HG02840 (cell line): ENCODE measurements around the gene VDAC1.

ENCODE experiments used
- ATAC-seq: cut with Tn5 transposase; IDR thresholded peaks from one replicate; pipeline ENCODE4 v1.9.1; 2021; ENCODE audit warnings: mild to moderate bottlenecking, moderate library complexity, moderate number of reproducible peaks; ENCODE audit not compliant: unreplicated experiment, low FRiP score

The VDAC1 gene

DNA sequence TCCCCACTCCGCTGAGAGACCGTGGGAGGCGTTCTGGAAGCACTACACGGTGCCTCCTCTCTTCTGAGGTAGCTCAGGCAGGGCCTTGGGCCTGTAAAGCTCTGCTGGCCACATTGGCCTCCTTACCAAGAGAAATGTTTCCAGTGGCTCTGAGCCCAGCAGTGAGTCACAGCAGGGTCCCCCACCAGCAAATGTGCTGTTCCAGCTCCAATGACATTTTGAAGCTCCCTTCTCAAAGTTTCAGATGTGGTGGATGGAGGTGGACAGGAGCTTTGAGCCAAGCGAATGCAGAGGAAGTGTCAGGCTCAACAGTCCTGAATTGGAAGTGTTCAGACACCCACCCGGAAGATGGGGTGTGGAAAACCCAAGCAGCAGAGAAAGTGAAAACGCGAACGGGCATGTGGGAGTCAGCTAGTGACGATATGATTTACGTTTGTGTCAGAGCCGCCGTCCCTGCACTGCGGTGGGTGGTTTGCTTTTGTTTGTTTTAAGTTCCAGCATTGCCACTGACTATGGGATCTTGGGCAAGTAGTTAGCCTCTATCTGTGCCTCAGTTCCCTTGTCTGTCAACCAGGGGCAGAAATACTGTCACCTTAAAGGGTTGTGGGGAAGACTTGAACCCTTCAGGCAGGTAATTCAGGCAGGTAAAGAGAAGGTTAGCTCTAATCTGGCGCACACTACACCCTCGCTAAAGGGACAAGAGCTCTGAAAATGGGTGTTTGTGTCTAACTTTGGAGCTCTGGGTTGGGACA lies 74.5 kb downstream of the VDAC1 start:
- no peak for ATAC-seq

DNA sequence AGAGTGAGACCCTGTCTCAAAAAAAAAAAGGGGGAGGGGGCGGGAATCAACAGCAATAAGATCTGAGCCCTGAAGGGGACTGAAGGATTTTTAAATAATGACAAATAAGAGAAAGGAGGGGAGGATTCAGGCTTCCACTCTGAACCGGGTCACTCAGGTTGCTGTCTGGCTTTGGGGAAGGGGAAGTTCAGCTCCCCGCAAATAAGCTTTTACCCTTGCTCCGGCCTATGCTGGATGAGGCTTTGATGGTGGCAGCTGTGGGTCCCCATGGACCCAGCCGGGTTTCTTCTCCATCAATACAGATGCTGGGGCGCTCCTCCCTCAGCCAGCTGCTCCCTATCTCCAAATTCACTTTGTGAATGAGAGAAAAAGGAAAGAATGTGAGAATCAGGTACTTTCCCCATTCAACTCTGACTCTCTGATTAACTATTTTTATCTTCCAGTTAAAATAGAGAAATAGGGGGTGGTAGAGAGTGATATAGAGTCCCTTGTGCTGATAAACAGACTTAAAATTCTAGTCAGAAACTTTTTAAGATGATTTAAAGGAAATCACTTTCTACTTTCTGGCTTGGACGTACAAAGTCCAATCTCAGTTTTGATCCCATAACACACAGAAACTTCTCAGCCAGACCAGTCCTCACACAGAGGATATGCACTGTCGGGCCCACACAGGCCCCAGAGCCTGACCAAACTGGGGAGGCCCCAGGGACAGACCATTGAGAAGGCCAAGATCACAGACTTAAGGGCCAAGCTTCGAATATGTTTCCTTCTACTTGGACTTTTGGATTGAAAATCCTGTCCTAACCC lies 76.0 kb downstream of the VDAC1 start:
- ATAC-seq, result no peak

DNA sequence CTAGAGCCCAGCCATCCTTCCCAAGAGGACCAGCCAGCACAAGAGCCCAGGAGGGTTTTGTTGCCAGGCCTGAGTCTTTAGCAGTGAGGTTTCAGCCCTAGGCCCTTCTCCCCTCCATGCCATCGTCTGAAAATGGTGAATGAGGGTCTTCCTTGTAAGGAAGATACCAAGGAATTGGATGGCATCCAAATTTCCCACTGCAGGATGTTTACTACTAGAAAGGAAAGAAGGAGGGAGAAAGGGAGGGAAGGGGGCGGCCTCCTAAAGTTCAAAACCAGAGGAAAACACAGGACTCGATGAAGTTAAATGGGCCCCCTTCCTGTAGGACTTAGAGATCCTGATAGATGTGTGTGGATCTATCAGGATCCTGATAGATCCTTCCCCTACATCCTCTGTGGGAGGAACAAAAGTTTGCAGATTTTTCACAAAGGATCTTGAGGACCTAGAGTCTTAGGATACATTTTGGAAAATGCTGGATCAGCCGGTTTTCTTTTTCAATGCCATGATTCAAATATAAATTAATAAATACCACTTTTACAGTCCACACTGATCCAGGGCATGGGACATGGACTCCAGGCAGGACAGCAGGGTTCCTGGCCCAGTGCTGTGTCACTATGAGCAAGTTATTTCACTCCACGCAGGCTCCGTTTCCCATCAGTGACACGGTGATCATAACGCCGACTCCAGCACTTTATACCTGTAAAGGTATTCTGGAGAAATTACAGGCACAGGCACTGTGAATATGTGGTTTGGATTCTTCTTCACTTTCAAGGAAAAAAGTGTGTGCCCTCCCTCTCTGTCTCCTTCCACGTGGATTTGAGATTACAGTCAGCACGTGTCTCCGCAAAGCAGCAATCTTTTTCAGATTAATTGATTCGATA lies 77.2 kb downstream of the VDAC1 start:
- ATAC-seq, result no peak

DNA sequence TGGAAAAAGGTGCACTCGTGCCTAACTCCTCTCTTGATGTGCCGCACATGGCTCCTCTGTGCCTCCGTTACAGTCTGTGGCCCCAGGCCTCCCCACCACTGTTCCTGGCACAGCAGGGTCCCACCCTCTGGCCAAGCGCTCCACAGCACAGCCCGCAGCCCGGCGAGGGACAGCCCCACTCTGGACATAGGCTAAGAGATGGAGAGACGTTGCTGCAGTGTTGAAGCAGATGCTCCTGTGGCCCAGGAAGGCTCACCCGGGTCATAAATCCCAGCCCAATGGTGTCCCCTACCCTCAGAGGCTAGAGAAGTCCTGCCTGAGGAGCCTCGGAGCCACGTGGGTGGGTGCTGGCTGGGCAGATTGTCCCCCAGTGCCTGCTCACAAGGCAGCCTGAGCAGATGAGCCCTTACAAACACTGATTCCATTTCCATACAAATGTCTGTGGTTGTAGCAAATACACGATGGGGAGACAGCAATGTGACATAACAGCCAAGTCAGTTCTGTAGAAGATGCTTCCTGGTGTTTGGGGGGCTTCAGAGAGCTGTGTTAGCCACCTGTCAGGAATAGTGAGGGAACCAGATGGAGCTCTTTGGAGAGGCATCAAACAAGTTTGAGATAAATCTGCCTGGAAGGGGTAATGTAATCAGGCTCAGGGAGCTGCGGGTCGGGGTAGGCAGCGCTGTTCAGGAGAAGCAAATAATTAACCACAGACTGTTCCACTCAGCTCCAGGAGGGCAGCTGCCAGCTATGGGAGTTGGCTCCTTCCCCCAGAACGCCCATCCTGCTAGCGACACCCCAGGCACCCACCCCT lies 78.1 kb downstream of the VDAC1 start:
- no peak for ATAC-seq

DNA sequence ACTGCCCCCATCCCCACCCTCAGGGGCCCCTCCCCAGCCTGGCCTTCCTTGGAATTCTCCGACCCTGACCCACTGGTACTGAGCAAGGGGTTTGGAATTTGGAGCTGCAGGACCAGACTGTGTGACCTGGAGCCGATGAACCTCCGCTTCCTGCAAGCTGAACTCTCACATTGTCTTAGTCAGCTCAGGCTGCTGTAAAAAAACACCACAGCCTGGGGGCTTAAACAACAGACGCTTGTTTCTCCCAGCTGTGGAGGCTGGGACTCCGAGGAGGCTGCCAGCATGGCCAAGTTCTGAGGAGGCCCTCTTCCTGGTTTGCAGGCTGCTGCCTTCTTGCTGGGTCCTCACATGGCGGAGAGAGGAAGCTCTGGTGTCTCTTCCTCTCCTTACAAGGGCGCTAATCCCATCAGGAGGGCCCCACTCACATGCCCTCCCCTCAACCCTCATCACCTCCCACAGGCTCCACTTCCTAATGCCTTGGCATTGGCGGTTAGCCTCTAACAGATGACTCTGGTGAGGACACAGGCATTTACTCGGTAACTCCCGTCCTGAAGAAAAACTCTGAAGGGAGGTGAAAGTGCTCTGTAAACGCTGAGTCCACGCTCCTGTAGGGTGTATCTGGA lies 78.8 kb downstream of the VDAC1 start:
- no peak for ATAC-seq

DNA sequence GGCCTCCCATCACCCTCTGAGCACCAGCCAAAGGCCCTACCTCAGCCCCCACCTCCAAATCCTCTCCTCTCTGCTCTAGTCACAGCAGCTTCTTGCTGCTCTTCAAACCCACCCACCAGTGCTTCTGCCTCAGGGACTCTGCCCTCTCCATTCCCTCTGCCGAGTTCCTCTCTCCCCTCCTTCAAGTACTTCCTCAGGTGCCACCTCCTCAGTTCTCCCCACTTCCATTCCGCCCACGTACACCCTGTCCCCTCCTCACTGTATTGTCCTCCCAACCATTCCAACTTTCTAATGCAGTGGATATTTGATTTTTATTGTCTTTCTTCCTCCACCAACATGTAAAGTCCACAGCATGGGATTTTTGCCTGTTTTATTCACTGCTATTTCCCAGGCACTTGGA lies 79.5 kb downstream of the VDAC1 start:
- no peak for ATAC-seq

DNA sequence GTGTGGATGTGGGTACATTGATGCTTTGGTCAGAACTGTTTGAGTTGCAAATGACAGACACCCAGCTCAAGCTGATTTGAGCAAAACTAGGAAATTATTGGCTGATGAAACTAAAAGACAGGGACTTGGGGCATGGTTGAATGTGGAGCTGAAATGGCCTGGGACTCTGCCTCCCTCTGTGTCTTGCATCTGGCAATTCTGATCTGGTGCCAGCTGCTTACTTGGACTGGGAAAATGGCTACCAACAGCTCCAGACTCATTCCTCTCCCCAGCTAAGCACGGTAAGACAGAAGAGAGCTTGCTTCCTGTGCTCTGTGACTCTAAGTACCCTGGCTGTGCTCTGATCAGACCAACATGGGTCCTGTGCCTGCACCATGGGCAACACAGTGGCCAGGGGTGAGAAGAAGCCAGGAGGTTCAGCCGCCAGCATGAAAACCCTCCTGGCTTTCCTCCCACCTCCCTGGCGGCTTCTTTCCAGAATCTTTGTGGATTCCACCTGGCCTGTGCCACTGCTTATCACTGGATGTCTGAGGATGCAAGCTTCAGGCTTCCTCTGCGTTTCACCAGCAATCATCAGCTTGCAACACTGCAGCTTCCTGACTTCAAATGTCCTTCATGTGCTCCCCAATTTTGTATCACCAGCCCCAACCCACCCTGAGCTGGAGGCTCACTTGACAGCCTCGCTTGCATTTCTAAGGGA lies 80.4 kb downstream of the VDAC1 start:
- no peak for ATAC-seq

DNA sequence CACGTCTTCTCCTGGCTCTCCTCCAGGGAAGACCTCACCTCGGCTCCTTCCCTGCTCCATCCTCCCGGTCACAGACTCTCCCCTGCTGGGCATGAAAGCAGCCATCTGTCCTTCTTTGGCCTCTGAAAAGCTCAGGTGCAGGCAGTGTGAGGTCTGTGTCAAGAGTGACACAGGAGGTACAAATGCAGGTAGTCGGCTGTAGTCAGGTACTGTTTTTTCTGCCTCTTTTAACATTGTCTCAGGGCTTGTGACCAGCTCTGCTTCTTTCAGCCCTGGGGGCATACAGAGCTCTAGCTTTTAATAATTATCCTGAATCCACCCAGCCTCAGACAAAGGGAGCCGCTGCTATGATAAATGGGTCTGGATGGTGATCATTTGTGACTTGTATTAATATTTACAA lies 82.8 kb downstream of the VDAC1 start:
- no peak for ATAC-seq
